Heart left ventricle (tissue), 16 donors: ENCODE results near the gene JOSD2. TPM values are rescaled to one million over a fixed set of nuclear protein-coding genes. Genes with fewer than 3 reads are reported as not detected.

Experiments used
- ATAC-seq, 4 donors: fragments of 200-7000 bp; cut with Tn5 transposase; one replicate each; pipeline ENCODE4 v1.9.1; 2020 to 2022; ENCODE audit warnings: moderate library complexity in 4 of 4, mild to moderate bottlenecking in 3 of 4, moderate number of reproducible peaks in 1 of 4
- DNase-seq, 5 donors: peaks; one replicate each; pipeline ENCODE4 v3.0.0-alpha.2; 2020
- H3K27ac ChIP-seq, 12 donors: fragments of 200-600 bp; sonication (generic) in 4 of 12; one replicate each; pipeline versions ENCODE4 v1.5.0 to v1.8.0; 2016 to 2022; ENCODE audit warnings: mild to moderate bottlenecking in 2 of 12
- H3K27me3 ChIP-seq, 9 donors: fragments of 200-600 bp; sonication (generic) in 2 of 9; one replicate each; pipeline versions ENCODE4 v1.5.1 to v1.8.0; 2016 to 2022; ENCODE audit warnings: mild to moderate bottlenecking in 3 of 9
- H3K36me3 ChIP-seq, 9 donors: fragments of 200-600 bp; sonication (generic) in 2 of 9; one replicate each; pipeline versions ENCODE4 v1.5.0 to v1.8.0; 2018 to 2022; ENCODE audit warnings: mild to moderate bottlenecking in 2 of 9
- H3K4me1 ChIP-seq, 12 donors: fragments of 200-600 bp; sonication (generic) in 4 of 12; one replicate each; pipeline versions ENCODE4 v1.5.0 to v1.8.0; 2016 to 2022; ENCODE audit warnings: mild to moderate bottlenecking in 3 of 12
- H3K4me3 ChIP-seq, 12 donors: fragments of 200-600 bp; sonication (generic) in 4 of 12; one replicate each; pipeline versions ENCODE4 v1.5.0 to v1.8.0; 2017 to 2022; ENCODE audit warnings: mild to moderate bottlenecking in 9 of 12, moderate library complexity in 4 of 12
- H3K9me3 ChIP-seq, 12 donors: fragments of 200-600 bp; sonication (generic) in 4 of 12; one replicate each; pipeline versions ENCODE4 v1.5.0 to v1.8.0; 2016 to 2022; ENCODE audit warnings: mild to moderate bottlenecking in 1 of 12
- POLR2A ChIP-seq, 2 donors: fragments of 450-650 bp; IDR thresholded peaks; one replicate each; pipeline ENCODE4 v1.6.1; 2017; ENCODE audit warnings: antibody characterized with exemption in 2 of 2, mild to moderate bottlenecking in 2 of 2, moderate library complexity in 2 of 2
- WGBS, 4 donors: extraction: QIAGEN DNeasy Blood & Tissue Kit in 2 of 4; methylation state at CpG; one replicate each; pipeline versions ENCODE4 v1.1.5 to v1.1.7; 2013 to 2018; 5-methylcytosine and 5-hydroxymethylcytosine counted together
- intact Hi-C, 10 donors: fragments of 100-400 bp; cut with DNase I; formaldehyde crosslinking; loops; one replicate each; pipeline versions ENCODE4 v1.11.1 to v1.14.2; 2022
- polyA plus RNA-seq, 2 donors: library from polyadenylated mRNA; stranded (reverse); fragments of 200-250 nt; gene quantifications; one replicate each; pipeline ENCODE4 v1.2.3, GENCODE V29; 2013
- total RNA-seq, 9 donors: library from RNA; depleted of rRNA in 2 of 9; stranded (reverse); fragments of >200 nt in 2 of 9; fragmentation: NEBNext Ultra II Directional in 3 of 9; extraction: Animal tissue kit (Norgen Biotek cat#: 25700) in 3 of 9; gene quantifications; one replicate each; pipeline versions ENCODE4 v1.1.0 to v1.2.4, GENCODE V29; 2016 to 2023
- TF ChIP-seq, protein P1 (sequence below), 12 donors: fragments of 200-600 bp; sonication (generic) in 4 of 12; IDR thresholded peaks; one replicate each; pipeline versions ENCODE4 v1.5.0 to v1.8.0; 2018 to 2022; ENCODE audit warnings: antibody characterized with exemption in 12 of 12, mild to moderate bottlenecking in 5 of 12
- donor health status: ischemic (EF 13 %, LVEDD 7.1; RV severe dilation, severe dysfunction).
- donor health status: healthy with polysubstance abuse.
- donor health status: DM: no; HTN: yes; CAD: no.
- donor health status: DM: no; HTN: no; CAD: no.
- donor health status: ischemic (EF 25% LVEDD 6.9; RV normal size, moderate dysfunction).
- donor health status: ischemic (EF 25% LVEDD 5.7; RV mildly dilated, moderate dysfunction).
- donor health status: healthy.
- donor health status: DM: yes; HTN: yes; CAD: no.
- donor health status: ischemic (EF 35%, LVEDD 5.7; RV mildly dilated, moderate dysfunction).
- donor health status: nonischemic (EF 11% LVEDD 7.7; RV severe dilation, severe dysfunction).
- donor health status: DM: yes; HTN: yes; CAD: no.
- donor health status: PGD.
- donor health status: ischemic (EF 29% LVEDD 5.4; RV normal size, mild dysfunction).
- donor health status: nonischemic (EF 23%, LVEDD 6.1; RV moderate dilation, normal function).

JOSD2 gene
- total and polyA plus RNA-seq, 11 donors: 18.7 to 49.7 (median 30.8) TPM

DNA sequence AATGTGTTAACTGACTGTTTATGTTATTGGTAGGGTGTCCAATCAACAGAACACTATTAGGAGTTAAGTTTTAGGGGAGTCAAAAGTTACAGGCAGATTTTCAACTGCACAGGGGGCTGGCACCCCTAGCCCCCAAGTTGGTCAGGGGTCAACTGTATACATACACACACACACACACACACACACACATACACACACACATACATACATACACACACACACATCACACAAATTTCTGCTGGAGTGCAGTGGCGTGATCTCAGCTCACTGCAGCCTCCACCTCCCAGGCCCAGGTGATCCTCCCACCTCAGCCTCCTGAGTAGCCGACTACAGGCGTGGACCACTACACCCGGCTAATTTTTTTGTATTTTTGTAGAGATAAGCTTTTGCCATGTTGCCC lies 47.0 kb upstream of the JOSD2 start:
- Histone ChIP-seq H3K9me3 (no peaks in the 10 kb centered on the region), H3K4me1 (peaks cover 0 to 26% (median 6%) of the 10 kb centered on the region in 12 donors), H3K27me3 (peaks cover 0 to 52% (median 12%) of the 10 kb centered on the region in 9 donors), H3K27ac (no peak overlapping the region), H3K4me3 (no peak overlapping the region), H3K36me3 (no peaks in the 10 kb centered on the region)
- TF ChIP-seq POLR2A (IDR thresholded peaks at IDR 0.05): no peak
- TF ChIP-seq, protein P1, sequence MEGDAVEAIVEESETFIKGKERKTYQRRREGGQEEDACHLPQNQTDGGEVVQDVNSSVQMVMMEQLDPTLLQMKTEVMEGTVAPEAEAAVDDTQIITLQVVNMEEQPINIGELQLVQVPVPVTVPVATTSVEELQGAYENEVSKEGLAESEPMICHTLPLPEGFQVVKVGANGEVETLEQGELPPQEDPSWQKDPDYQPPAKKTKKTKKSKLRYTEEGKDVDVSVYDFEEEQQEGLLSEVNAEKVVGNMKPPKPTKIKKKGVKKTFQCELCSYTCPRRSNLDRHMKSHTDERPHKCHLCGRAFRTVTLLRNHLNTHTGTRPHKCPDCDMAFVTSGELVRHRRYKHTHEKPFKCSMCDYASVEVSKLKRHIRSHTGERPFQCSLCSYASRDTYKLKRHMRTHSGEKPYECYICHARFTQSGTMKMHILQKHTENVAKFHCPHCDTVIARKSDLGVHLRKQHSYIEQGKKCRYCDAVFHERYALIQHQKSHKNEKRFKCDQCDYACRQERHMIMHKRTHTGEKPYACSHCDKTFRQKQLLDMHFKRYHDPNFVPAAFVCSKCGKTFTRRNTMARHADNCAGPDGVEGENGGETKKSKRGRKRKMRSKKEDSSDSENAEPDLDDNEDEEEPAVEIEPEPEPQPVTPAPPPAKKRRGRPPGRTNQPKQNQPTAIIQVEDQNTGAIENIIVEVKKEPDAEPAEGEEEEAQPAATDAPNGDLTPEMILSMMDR (IDR thresholded peaks at IDR 0.05): no peak
- ATAC-seq (no peak), DNase-seq (no peak)
- WGBS, 4 donors: 91 to 93% (median 92%) methylated on average over 4 of the region's 4 CpGs
- intact Hi-C loops: loop anchor here in 1 of 10 donors (5.0 kb wide), 1 partner anchor 201 kb away; no protein-coding TSS in a partner anchor

DNA sequence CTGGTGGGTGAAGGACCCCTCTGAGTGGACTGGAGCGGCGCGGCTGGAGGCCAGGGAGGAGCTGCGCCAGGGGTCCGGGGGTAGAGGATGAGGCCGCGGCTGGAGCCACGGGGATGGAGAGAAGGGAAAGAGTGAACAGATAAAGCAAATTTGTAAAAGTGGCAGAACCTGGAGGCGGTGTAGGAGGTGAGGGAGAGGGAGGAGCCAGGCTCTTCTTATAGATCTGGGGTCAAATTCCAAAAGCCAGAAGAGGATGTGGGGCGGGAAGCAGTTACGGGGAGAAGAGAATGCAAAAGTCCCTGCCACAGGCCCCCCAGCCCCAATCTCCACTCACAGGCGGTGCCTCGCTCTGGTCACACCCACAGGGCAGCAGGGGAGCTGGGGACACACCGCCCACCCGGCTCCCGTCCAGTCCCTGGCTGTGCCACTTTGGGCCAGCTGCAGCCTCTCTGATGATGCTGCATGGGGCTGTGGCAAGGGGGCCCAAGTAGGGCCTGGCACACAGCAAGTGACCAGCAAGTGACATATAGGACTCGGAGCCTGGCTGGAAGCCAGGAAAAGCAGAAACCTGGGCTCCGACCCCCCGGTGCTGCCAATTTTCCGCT lies 46.1 kb upstream of the JOSD2 start:
- intact Hi-C loops: loop anchor here in 1 of 10 donors (5.0 kb wide), 1 partner anchor 200 kb away; no protein-coding TSS in a partner anchor

DNA sequence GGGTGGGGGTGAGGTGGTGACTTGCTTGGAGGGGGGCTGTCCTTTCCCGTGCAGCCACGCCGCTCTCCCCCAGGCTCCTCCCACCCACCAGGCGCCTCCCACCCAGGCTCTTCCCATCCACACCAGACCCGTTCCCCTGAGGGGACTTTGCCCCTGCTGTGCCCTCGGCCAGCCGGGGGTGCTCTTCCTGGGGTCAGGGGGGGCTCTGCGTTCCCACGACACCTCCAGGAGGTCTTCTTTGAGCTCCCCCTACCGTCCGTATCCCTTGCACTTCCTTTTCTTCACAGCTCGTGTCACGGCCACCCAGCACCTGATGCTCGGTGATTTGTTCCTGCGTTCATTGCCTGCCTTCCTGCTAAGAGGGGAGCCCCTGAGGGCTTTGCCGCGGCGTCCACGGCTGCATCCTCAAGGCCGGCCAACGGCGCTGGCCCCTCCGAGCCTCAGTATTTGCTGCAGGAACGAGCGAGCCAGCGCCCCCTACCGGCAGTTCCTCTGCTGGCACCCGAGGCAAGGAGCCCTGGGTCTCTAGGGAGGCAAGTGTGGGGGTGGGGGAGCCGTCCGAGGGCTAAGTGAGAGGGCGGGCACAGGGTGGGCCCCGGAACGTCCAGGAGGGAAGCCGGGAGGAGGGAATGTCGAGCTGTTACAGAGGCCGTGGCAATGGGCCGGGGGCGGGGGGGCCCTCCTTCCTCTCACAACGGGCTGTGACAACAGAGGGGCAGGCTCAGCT lies 45.5 kb upstream of the JOSD2 start:
- Histone ChIP-seq H3K4me1 (peaks cover 0 to 31% (median 6%) of the 10 kb centered on the region in 12 donors), H3K4me3 (peak overlapping the region in 11 of 12 donors; percentile 26 to 56 (median 50)), H3K36me3 (no peaks in the 10 kb centered on the region), H3K27me3 (peaks cover 0 to 55% (median 16%) of the 10 kb centered on the region in 9 donors), H3K9me3 (no peaks in the 10 kb centered on the region), H3K27ac (peak overlapping the region in 1 of 12 donors; percentile 26)
- no peak for TF ChIP-seq POLR2A (IDR thresholded peaks at IDR 0.05)
- TF ChIP-seq, protein P1 (IDR thresholded peaks at IDR 0.05): peak; percentile 64 to 84 (median 74)
- WGBS, 4 donors: 0 to 1% (median 1%) methylated on average over 30 to 39 of the region's 39 CpGs
- ATAC-seq (peak in 3 of 4 donors; percentile 69 to 83 (median 74)), DNase-seq (peak; percentile 64 to 90 (median 78))
- intact Hi-C loops: loop anchor here in 1 of 10 donors (5.0 kb wide), 1 partner anchor 199 kb away; no protein-coding TSS in a partner anchor

More for the DNA sequence above, 46.1 kb upstream of the JOSD2 start:
- WGBS, 4 donors: 21 to 27% (median 25%) methylated on average over 18 to 20 of the region's 20 CpGs
- Histone ChIP-seq H3K27me3 (peaks cover 0 to 50% (median 11%) of the 10 kb centered on the region in 9 donors), H3K36me3 (no peaks in the 10 kb centered on the region), H3K4me1 (peaks cover 0 to 26% (median 6%) of the 10 kb centered on the region in 12 donors), H3K9me3 (no peaks in the 10 kb centered on the region), H3K27ac (peak overlapping the region in 1 of 12 donors; percentile 26), H3K4me3 (peak overlapping the region in 9 of 12 donors; percentile 28 to 56 (median 50))
- TF ChIP-seq POLR2A (IDR thresholded peaks at IDR 0.05): no peak
- TF ChIP-seq, protein P1 (IDR thresholded peaks at IDR 0.05): peak in 1 of 12 donors; percentile 4
- ATAC-seq: no peak
- no peak for DNase-seq
